Activated CD4-positive, alpha-beta T cell treated with anti-CD3 and anti-CD28 coated beads for 36 hours (primary cell): Measurements from ENCODE around the gene SARNP. TPM values are rescaled to one million over a fixed set of nuclear protein-coding genes. Genes with fewer than 3 reads are reported as not detected.

Experiments
- ATAC-seq: fragments of 200-7000 bp; cut with Tn5 transposase; one replicate; pipeline ENCODE4 v1.10.0; 2021; ENCODE audit warnings: mild to moderate bottlenecking, moderate library complexity
- CTCF ChIA-PET: fragments of 350-600 bp; sonication (Branson Sonifier 250); formaldehyde crosslinking; loops from one replicate; lab custom pipeline; 2021; ENCODE audit warnings: antibody characterized with exemption; lab: Charles Lee
- POLR2A ChIA-PET: fragments of 350-600 bp; sonication (Branson Sonifier 250); formaldehyde crosslinking; loops from one replicate; lab custom pipeline; 2021; ENCODE audit warnings: antibody characterized with exemption, inconsistent platforms; lab: Charles Lee
- DNase-seq: peaks from one replicate; pipeline ENCODE4 v3.0.0-alpha.2; 2020
- H3K27ac Mint-ChIP-seq: one replicate; pipeline ENCODE4 v1.8.0; 2021; ENCODE audit warnings: mixed read lengths
- H3K27me3 Mint-ChIP-seq: one replicate; pipeline ENCODE4 v1.8.0; 2021; ENCODE audit warnings: mixed read lengths
- H3K36me3 Mint-ChIP-seq: one replicate; pipeline ENCODE4 v1.8.0; 2021; ENCODE audit warnings: low read depth, mixed read lengths
- H3K4me1 Mint-ChIP-seq: one replicate; pipeline ENCODE4 v1.8.0; 2021; ENCODE audit warnings: mixed read lengths
- H3K4me3 Mint-ChIP-seq: one replicate; pipeline ENCODE4 v1.8.0; 2021; ENCODE audit warnings: mild to moderate bottlenecking, moderate library complexity, mixed read lengths
- H3K9me3 Mint-ChIP-seq: one replicate; pipeline ENCODE4 v1.8.0; 2021; ENCODE audit warnings: low read depth, mixed read lengths
- intact Hi-C, 2 experiments: fragments of 100-400 bp; cut with DNase I in 1 of 2; cut with micrococcal nuclease in 1 of 2; formaldehyde crosslinking; loops; one replicate each; pipeline versions ENCODE4 v1.14.2 to v1.15.1; 2022 to 2024; cut with DNase I, micrococcal nuclease
- total RNA-seq, 2 experiments: library from RNA; stranded (reverse); gene quantifications; one replicate each; pipeline ENCODE4 v1.2.3, GENCODE V29; 2021

Gene SARNP
- total RNA-seq, 2 experiments from 2014 or later: 111 to 114 TPM

- ATAC-seq (no peak), DNase-seq (no peak)
- H3K9me3 Mint-ChIP-seq: no peaks in the 10 kb centered on the region
- H3K4me3 Mint-ChIP-seq: no peak overlapping the region
- intact Hi-C loops: no loop called here
- H3K4me1 Mint-ChIP-seq: peaks cover 26% of the 10 kb centered on the region
- H3K27me3 Mint-ChIP-seq: no peaks in the 10 kb centered on the region
- CTCF ChIA-PET: interaction anchor here (1.0 to 1.7 kb wide), 5 partner anchors 9 to 62 kb away, joined by 3 to 10 read pairs (median 3); no protein-coding TSS in a partner anchor
- H3K36me3 Mint-ChIP-seq: no peaks in the 10 kb centered on the region
- H3K27ac Mint-ChIP-seq: no peak overlapping the region
- POLR2A ChIA-PET: interaction anchor here (0.7 kb wide), 1 partner anchor 565 kb away, joined by 3 read pairs; no protein-coding TSS in a partner anchor
These were observed 82.9 kb downstream of the SARNP start for GRCh38 chr12:55734595-55734994.

- ChIA-PET CTCF (interaction anchor here (1.0 to 1.7 kb wide), 4 partner anchors 9 to 63 kb away, joined by 3 to 10 read pairs (median 4); no protein-coding TSS in a partner anchor), POLR2A (interaction anchor here (0.6 to 0.7 kb wide), 2 partner anchors 10 to 566 kb away, joined by 3 read pairs; no protein-coding TSS in a partner anchor)
- no peak for DNase-seq
- Mint-ChIP-seq H3K36me3 (no peaks in the 10 kb centered on the region), H3K27me3 (no peaks in the 10 kb centered on the region), H3K4me1 (peaks cover 28% of the 10 kb centered on the region), H3K9me3 (no peaks in the 10 kb centered on the region), H3K4me3 (no peak overlapping the region), H3K27ac (no peak overlapping the region)
- ATAC-seq: no peak
- intact Hi-C loops: no loop called here
These were observed 83.7 kb downstream of the SARNP start for GRCh38 chr12:55733858-55734257.

- no peak for ATAC-seq
- DNase-seq: no peak
- Mint-ChIP-seq H3K4me3 (no peak overlapping the region), H3K4me1 (peaks cover 25% of the 10 kb centered on the region), H3K27me3 (no peaks in the 10 kb centered on the region), H3K9me3 (no peaks in the 10 kb centered on the region), H3K27ac (no peak overlapping the region), H3K36me3 (no peaks in the 10 kb centered on the region)
- CTCF ChIA-PET: interaction anchor here (1.2 to 1.7 kb wide), 2 partner anchors 8 to 64 kb away, joined by 3 to 10 read pairs; no protein-coding TSS in a partner anchor
- intact Hi-C loops: no loop called here
- POLR2A ChIA-PET: interaction anchor here (0.6 kb wide), 1 partner anchor 11 kb away, joined by 3 read pairs; no protein-coding TSS in a partner anchor
These were observed 84.4 kb downstream of the SARNP start for GRCh38 chr12:55733021-55733555.

- H3K4me1 Mint-ChIP-seq: peaks cover 24% of the 10 kb centered on the region
- ChIA-PET CTCF (no interaction called here), POLR2A (no interaction called here)
- no peak overlapping the region for H3K27ac Mint-ChIP-seq
- no peaks in the 10 kb centered on the region for H3K27me3 Mint-ChIP-seq
- H3K4me3 Mint-ChIP-seq: no peak overlapping the region
- DNase-seq: no peak
- no peak for ATAC-seq
- H3K9me3 Mint-ChIP-seq: no peaks in the 10 kb centered on the region
- no peaks in the 10 kb centered on the region for H3K36me3 Mint-ChIP-seq
- intact Hi-C loops: no loop called here
These were observed 85.2 kb downstream of the SARNP start for GRCh38 chr12:55732288-55732687.

- intact Hi-C loops: loop anchor here (1.0 to 2.0 kb wide), 5 partner anchors 8 to 375 kb away; partner anchors contain the start of genes BLOC1S1 (in 2 of the 2), PA2G4 (in 1 of the 2), PYM1 (in 1 of the 2) and RPS26 (in 1 of the 2)
- no peaks in the 10 kb centered on the region for H3K9me3 Mint-ChIP-seq
- ATAC-seq: peak; percentile 34
- H3K4me3 Mint-ChIP-seq: peak overlapping the region; percentile 93
- peak; percentile 51 for DNase-seq
- peaks cover 5% of the 10 kb centered on the region for H3K36me3 Mint-ChIP-seq
- peak overlapping the region; percentile 95 for H3K27ac Mint-ChIP-seq
- H3K4me1 Mint-ChIP-seq: peaks cover 30% of the 10 kb centered on the region
- CTCF ChIA-PET: interaction anchor here (0.6 to 2.8 kb wide), 18 partner anchors 9 to 539 kb away, joined by 3 to 48 read pairs (median 4); partner anchors contain the start of genes BLOC1S1, DNAJC14, RDH5 and ZC3H10
- POLR2A ChIA-PET: interaction anchor here (0.9 to 2.0 kb wide), 3 partner anchors 8 to 313 kb away, joined by 3 to 9 read pairs (median 3); no protein-coding TSS in a partner anchor
- H3K27me3 Mint-ChIP-seq: no peaks in the 10 kb centered on the region
These were observed 87.4 kb downstream of the SARNP start for GRCh38 chr12:55729819-55730818.

GRCh38 chr12:55728939-55729818 is 88.3 kb downstream of the SARNP start, which contains the start of gene CD63:
Gene CD63 (minus strand): TSS chr12:55729009. CDS start chr12:55728341, 668 bp downstream.
- H3K27ac Mint-ChIP-seq: peak within 1 kb of the TSS; percentile 95
- H3K36me3 Mint-ChIP-seq: peaks cover 9% of the 10 kb centered on the region
- H3K4me3 Mint-ChIP-seq: peak within 1 kb of the TSS; percentile 93
- H3K9me3 Mint-ChIP-seq: no peaks in the 10 kb centered on the region
- ChIA-PET CTCF (interaction anchor here (0.5 to 2.8 kb wide), 17 partner anchors 10 to 389 kb away, joined by 3 to 48 read pairs (median 4); partner anchors contain the start of genes BLOC1S1, DNAJC14, RDH5 and ZC3H10), POLR2A (interaction anchor here (0.6 to 2.0 kb wide), 4 partner anchors 9 to 314 kb away, joined by 3 to 9 read pairs (median 3); no protein-coding TSS in a partner anchor)
- H3K4me1 Mint-ChIP-seq: peaks cover 34% of the 10 kb centered on the region
- ATAC-seq: peak; percentile 73
- peak; percentile 89 for DNase-seq
- intact Hi-C loops: loop anchor here (1.0 to 2.0 kb wide), 4 partner anchors 9 to 312 kb away; partner anchors contain the start of genes BLOC1S1 (in 2 of the 2), PYM1 (in 1 of the 2) and RPS26 (in 1 of the 2)
- no peaks in the 10 kb centered on the region for H3K27me3 Mint-ChIP-seq

GRCh38 chr12:55728186-55728938 is 89.2 kb downstream of the SARNP start:
- H3K36me3 Mint-ChIP-seq: peaks cover 9% of the 10 kb centered on the region
- peaks cover 34% of the 10 kb centered on the region for H3K4me1 Mint-ChIP-seq
- POLR2A ChIA-PET: interaction anchor here (0.6 to 2.0 kb wide), 2 partner anchors 10 to 304 kb away, joined by 3 to 9 read pairs; no protein-coding TSS in a partner anchor
- no peaks in the 10 kb centered on the region for H3K9me3 Mint-ChIP-seq
- intact Hi-C loops: loop anchor here in 1 of 2 experiments (2.0 kb wide), 1 partner anchor 312 kb away; the partner anchor contains the start of gene RPS26
- ATAC-seq: peak; percentile 6
- H3K27ac Mint-ChIP-seq: peak overlapping the region; percentile 45
- peak; percentile 45 for DNase-seq
- H3K27me3 Mint-ChIP-seq: no peaks in the 10 kb centered on the region
- peak overlapping the region; percentile 93 for H3K4me3 Mint-ChIP-seq
- CTCF ChIA-PET: interaction anchor here (0.5 to 2.8 kb wide), 5 partner anchors 10 to 90 kb away, joined by 3 to 48 read pairs (median 4); partner anchors contain the start of gene BLOC1S1

- POLR2A ChIA-PET: no interaction called here
- Mint-ChIP-seq H3K36me3 (peaks cover 9% of the 10 kb centered on the region), H3K9me3 (no peaks in the 10 kb centered on the region), H3K27ac (peak overlapping the region; percentile 45), H3K27me3 (no peaks in the 10 kb centered on the region), H3K4me1 (peaks cover 34% of the 10 kb centered on the region), H3K4me3 (peak overlapping the region; percentile 93)
- intact Hi-C loops: loop anchor here in 1 of 2 experiments (2.0 kb wide), 1 partner anchor 313 kb away; the partner anchor contains the start of gene RPS26
- DNase-seq: no peak
- no peak for ATAC-seq
- CTCF ChIA-PET: interaction anchor here (1.1 kb wide), 1 partner anchor 11 kb away, joined by 3 read pairs; no protein-coding TSS in a partner anchor
These were observed 89.8 kb downstream of the SARNP start for GRCh38 chr12:55727643-55728185.

GRCh38 chr12:55726971-55727370 is 90.6 kb downstream of the SARNP start:
- H3K27me3 Mint-ChIP-seq: no peaks in the 10 kb centered on the region
- CTCF ChIA-PET: interaction anchor here (0.6 to 1.1 kb wide), 2 partner anchors 9 to 11 kb away, joined by 3 read pairs; no protein-coding TSS in a partner anchor
- H3K4me1 Mint-ChIP-seq: peaks cover 34% of the 10 kb centered on the region
- intact Hi-C loops: no loop called here
- H3K27ac Mint-ChIP-seq: peak overlapping the region; percentile 45
- ATAC-seq (no peak), DNase-seq (no peak)
- H3K4me3 Mint-ChIP-seq: peak overlapping the region; percentile 93
- H3K9me3 Mint-ChIP-seq: no peaks in the 10 kb centered on the region
- POLR2A ChIA-PET: no interaction called here
- peaks cover 9% of the 10 kb centered on the region for H3K36me3 Mint-ChIP-seq
